Tibial nerve (tissue), 4 donors: Measurements from ENCODE around the gene GRK2. TPM values are rescaled to one million over a fixed set of nuclear protein-coding genes. Genes with fewer than 3 reads are reported as not detected.

Experiments used
- DNase-seq, 2 donors: peaks; one replicate each; pipeline ENCODE4 v3.0.0-alpha.2; 2019; ENCODE audit warnings: low spot score in 2 of 2
- H3K27ac ChIP-seq, 4 donors: fragments of 200-600 bp; sonication (generic) in 3 of 4; one replicate each; pipeline ENCODE4 v1.5.1; 2017 to 2019; ENCODE audit warnings: mild to moderate bottlenecking in 1 of 4
- H3K27me3 ChIP-seq, 2 donors: fragments of 200-600 bp; sonication (generic) in 1 of 2; one replicate each; pipeline versions ENCODE4 v1.5.1 to v1.6.0; 2017 to 2019
- H3K36me3 ChIP-seq, 3 donors: fragments of 200-600 bp; sonication (generic); one replicate each; pipeline ENCODE4 v1.5.1; 2018 to 2019
- H3K4me1 ChIP-seq, 4 donors: fragments of 200-600 bp; sonication (generic) in 3 of 4; one replicate each; pipeline ENCODE4 v1.5.1; 2017 to 2019
- H3K4me3 ChIP-seq, 4 donors: fragments of 200-600 bp; sonication (generic) in 3 of 4; one replicate each; pipeline ENCODE4 v1.5.1; 2017 to 2019; ENCODE audit warnings: mild to moderate bottlenecking in 1 of 4, moderate library complexity in 1 of 4
- H3K9me3 ChIP-seq, 4 donors: fragments of 200-600 bp; sonication (generic) in 3 of 4; one replicate each; pipeline ENCODE4 v1.5.1; 2017 to 2019
- CTCF ChIP-seq, 5 experiments: fragments of 200-600 bp in 3 of 5; fragments of 450-650 bp in 2 of 5; sonication (generic) in 3 of 5; IDR thresholded peaks; one replicate each; pipeline ENCODE4 v1.5.1; 2016 to 2019; ENCODE audit warnings: antibody characterized with exemption in 5 of 5, mild to moderate bottlenecking in 3 of 5, moderate library complexity in 2 of 5
- EP300 ChIP-seq, 2 donors: sonication (generic); formaldehyde crosslinking; IDR thresholded peaks; one replicate each; pipeline ENCODE4 v1.6.1; 2017; ENCODE audit warnings: antibody characterized with exemption in 2 of 2, mild to moderate bottlenecking in 1 of 2
- POLR2A ChIP-seq, 2 donors: fragments of 450-650 bp; IDR thresholded peaks; one replicate each; pipeline ENCODE4 v1.6.1; 2017; ENCODE audit warnings: antibody characterized with exemption in 2 of 2, mild to moderate bottlenecking in 2 of 2, moderate library complexity in 2 of 2
- WGBS, 2 donors: methylation state at CpG; one replicate each; pipeline ENCODE4 v1.1.5; 2018; 5-methylcytosine and 5-hydroxymethylcytosine counted together
- total RNA-seq, 4 donors: library from RNA; depleted of rRNA; stranded (reverse); fragments of >200 nt; gene quantifications; one replicate each; pipeline ENCODE4 v1.1.0, GENCODE V29; 2016

Gene GRK2
- total RNA-seq, 4 donors from 2014 or later, result 46.0 to 134 (median 65.4) TPM

- peak in 1 of 2 donors; percentile 11 for DNase-seq
- H3K36me3 ChIP-seq, result peaks cover 0 to 10% (median 4%) of the 10 kb centered on the region in 3 donors
- H3K4me3 ChIP-seq, result no peak overlapping the region
Observed at GRCh38 chr11:67272327-67273259, 6.3 kb downstream of the GRK2 start.

DNA sequence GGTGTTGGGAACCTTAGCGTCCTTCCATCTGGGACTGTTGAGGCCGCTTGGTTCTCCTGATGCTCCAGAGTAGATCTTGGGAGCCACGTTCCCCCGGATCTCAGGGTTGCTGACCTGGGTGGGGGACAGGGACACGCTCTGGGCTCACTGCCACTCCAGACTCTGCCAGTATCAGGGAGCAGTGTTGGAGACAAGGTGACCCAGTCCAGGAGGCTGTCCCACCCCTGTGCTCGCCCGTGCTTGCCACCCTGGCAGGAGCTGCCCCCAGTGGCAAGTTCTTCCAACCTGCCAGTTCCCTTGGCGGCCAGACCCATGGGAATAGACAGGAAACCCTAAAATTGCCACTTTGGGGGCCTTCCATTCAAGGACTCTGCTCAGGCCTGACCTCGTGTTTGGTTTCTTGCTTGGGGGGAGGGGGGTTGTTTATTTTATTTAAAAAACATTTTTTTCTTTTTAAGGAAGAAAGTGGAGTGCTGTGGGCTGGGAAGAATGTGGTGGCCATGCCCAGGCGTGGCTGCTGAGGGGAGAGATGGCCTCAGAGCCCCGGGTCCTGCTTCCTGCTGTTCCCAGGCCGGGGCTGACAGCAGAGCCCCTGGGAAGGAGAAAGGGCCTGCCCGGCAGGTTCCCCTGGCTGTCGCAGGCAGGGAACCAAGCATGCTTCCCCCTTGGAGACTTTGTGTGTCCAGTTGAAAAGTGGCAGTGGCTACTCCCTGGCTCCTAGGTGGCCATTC is 7.2 kb downstream of the GRK2 start:
- peak in 1 of 2 donors; percentile 10 for DNase-seq
- H3K4me1 ChIP-seq, result peaks cover 5 to 100% (median 100%) of the 10 kb centered on the region in 4 donors

More at GRCh38 chr11:67272327-67273259, 6.3 kb downstream of the GRK2 start:
- H3K27me3 ChIP-seq, result no peaks in the 10 kb centered on the region
- no peak for TF ChIP-seq POLR2A (IDR thresholded peaks at IDR 0.05)
- no peak for TF ChIP-seq CTCF (IDR thresholded peaks at IDR 0.05)
- no peak for TF ChIP-seq EP300 (IDR thresholded peaks at IDR 0.05)
- peaks cover 5 to 100% (median 100%) of the 10 kb centered on the region in 4 donors for H3K4me1 ChIP-seq
- no peaks in the 10 kb centered on the region for H3K9me3 ChIP-seq
- WGBS, 2 donors, result 65 to 66% methylated on average over 21 of the region's 23 CpGs
- peak overlapping the region; percentile 26 to 98 (median 93) for H3K27ac ChIP-seq

DNA sequence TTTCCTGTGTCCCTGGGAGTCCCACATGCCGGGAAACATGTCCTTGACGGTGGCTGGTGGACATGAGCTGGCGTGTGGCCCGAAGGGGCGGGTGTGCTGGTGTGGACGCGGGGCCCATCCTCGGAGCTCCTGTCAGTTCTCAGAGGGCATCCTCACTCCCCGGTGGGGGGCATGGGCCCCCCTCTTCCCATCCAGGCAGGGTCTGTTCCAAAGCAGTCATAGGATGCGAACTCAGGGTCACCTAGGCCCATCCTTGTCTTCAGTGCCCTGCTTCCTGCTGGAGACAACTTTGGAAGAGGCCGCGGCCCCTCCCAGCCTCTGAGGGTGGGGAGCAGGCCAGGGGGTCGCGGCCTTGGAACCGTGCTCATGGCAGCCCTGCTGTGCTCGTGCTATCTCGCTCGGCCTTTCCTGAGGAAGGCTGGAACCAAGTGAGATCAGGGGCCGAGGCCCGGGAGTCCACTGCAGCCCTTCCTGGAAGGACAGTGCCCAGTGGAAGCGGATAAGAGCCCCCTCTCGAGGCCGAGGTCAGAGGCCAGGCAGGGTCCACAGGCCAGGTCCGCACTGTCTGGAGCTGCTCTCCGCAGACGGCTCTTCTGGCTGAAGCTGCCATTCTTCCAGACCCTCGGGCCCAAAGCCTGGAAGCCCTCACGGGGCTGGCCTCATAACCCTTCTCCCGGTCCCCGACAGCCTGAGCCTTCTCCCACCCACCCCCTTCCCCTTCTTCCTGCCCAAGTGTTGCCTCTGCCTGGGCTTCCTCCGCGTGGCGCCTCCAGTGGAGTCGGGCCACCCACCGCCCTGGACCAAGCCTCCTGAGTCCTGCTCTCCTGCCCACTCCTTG is 8.7 kb downstream of the GRK2 start:
- TF ChIP-seq POLR2A (IDR thresholded peaks at IDR 0.05), result no peak
- no peak for TF ChIP-seq EP300 (IDR thresholded peaks at IDR 0.05)
- no peak for TF ChIP-seq CTCF (IDR thresholded peaks at IDR 0.05)
- DNase-seq, result no peak
- no peaks in the 10 kb centered on the region for H3K9me3 ChIP-seq
- peaks cover 0 to 100% (median 94%) of the 10 kb centered on the region in 4 donors for H3K4me1 ChIP-seq
- no peaks in the 10 kb centered on the region for H3K27me3 ChIP-seq
- WGBS, 2 donors, result 32 to 36% methylated on average over 25 of the region's 35 CpGs
- peaks cover 0 to 28% (median 10%) of the 10 kb centered on the region in 3 donors for H3K36me3 ChIP-seq
- peak overlapping the region; percentile 53 to 98 (median 93) for H3K27ac ChIP-seq
- peak overlapping the region in 1 of 4 donors; percentile 6 for H3K4me3 ChIP-seq

More for the DNA sequence above, 7.2 kb downstream of the GRK2 start:
- Histone ChIP-seq H3K36me3 (peaks cover 0 to 12% (median 4%) of the 10 kb centered on the region in 3 donors), H3K27ac (peak overlapping the region; percentile 26 to 98 (median 93)), H3K4me3 (no peak overlapping the region), H3K27me3 (no peaks in the 10 kb centered on the region), H3K9me3 (no peaks in the 10 kb centered on the region)
- 50 to 55% methylated on average over 13 of the region's 14 CpGs for WGBS, 2 donors
- no peak for TF ChIP-seq CTCF (IDR thresholded peaks at IDR 0.05)
- no peak for TF ChIP-seq EP300 (IDR thresholded peaks at IDR 0.05)
- no peak for TF ChIP-seq POLR2A (IDR thresholded peaks at IDR 0.05)

GRCh38 chr11:67275606-67276409 is 9.5 kb downstream of the GRK2 start:
- Histone ChIP-seq H3K36me3 (peaks cover 0 to 36% (median 18%) of the 10 kb centered on the region in 3 donors), H3K9me3 (no peaks in the 10 kb centered on the region), H3K4me3 (no peak overlapping the region), H3K27ac (peak overlapping the region; percentile 55 to 98 (median 93)), H3K4me1 (peaks cover 0 to 100% (median 88%) of the 10 kb centered on the region in 4 donors), H3K27me3 (no peaks in the 10 kb centered on the region)
- TF ChIP-seq EP300 (IDR thresholded peaks at IDR 0.05), result no peak
- TF ChIP-seq CTCF (IDR thresholded peaks at IDR 0.05), result no peak
- no peak for TF ChIP-seq POLR2A (IDR thresholded peaks at IDR 0.05)
- no peak for DNase-seq
- 73 to 79% methylated on average over 15 to 17 of the region's 17 CpGs for WGBS, 2 donors
